ENCODE measurements around the gene PTMA. TPM values are rescaled to one million over a fixed set of nuclear protein-coding genes. Genes with fewer than 3 reads are reported as not detected.
A peak's percentile ranks its signal among the peaks of the same experiment; 100 is the strongest.

The PTMA gene
- polyA plus RNA-seq, 3 donors = 1,062 to 1,127 (median 1,072) TPM

- Histone ChIP-seq H3K36me3 (replicated peaks in 1 of 2; ENCODE audit: control insufficient read depth in 1 of 2, insufficient read depth in 2 of 2, low read length in 2 of 2) (no peaks in the 10 kb centered on the region), H4K20me1 (ENCODE audit: insufficient read depth, low read length) (no peaks in the 10 kb centered on the region), H3K27ac (ENCODE audit: low read depth in 1 of 2, low read length in 2 of 2) (no peak overlapping the region), H3K9ac (ENCODE audit: insufficient read depth, low read length, poor library complexity, severe bottlenecking) (no peak overlapping the region), H3K4me2 (replicated peaks; ENCODE audit: extremely low read depth, low read length, poor library complexity, severe bottlenecking) (no peak overlapping the region), H3K27me3 (ENCODE audit: control insufficient read depth in 2 of 2, insufficient read depth in 2 of 2, low read length in 2 of 2) (no peaks in the 10 kb centered on the region), H3K9me3 (replicated peaks in 1 of 2; ENCODE audit: control insufficient read depth in 1 of 2, insufficient read depth in 1 of 2, low read length in 2 of 2) (no peaks in the 10 kb centered on the region), H3K4me3 (replicated peaks in 1 of 3; ENCODE audit: low read depth in 2 of 3, low read length in 3 of 3) (no peak overlapping the region), H2AFZ (ENCODE audit: insufficient read depth, low read depth, low read length, poor library complexity, severe bottlenecking) (no peak overlapping the region), H3K79me2 (ENCODE audit: insufficient read depth, low read length) (no peaks in the 10 kb centered on the region), H3K4me1 (ENCODE audit: control insufficient read depth in 1 of 2, insufficient read depth in 2 of 2, low read length in 2 of 2) (peaks cover 8 to 9% of the 10 kb centered on the region in 2 donors)
- 67% methylated on average over 2 of the region's 2 CpGs for WGBS (ENCODE audit: insufficient coverage)
- peaks cover 11% of the 10 kb centered on the region for H3K4me1 Mint-ChIP-seq
- no peak for TF ChIP-seq CTCF (IDR thresholded peaks at IDR 0.05)
- H3K27ac Mint-ChIP-seq = no peak overlapping the region
- H3K27me3 Mint-ChIP-seq (ENCODE audit: low read depth in 3 of 3) = peaks cover 0 to 2% (median 0%) of the 10 kb centered on the region in 3 donors
- no peaks in the 10 kb centered on the region for H3K36me3 Mint-ChIP-seq
- DNase-seq = no peak
- no peaks in the 10 kb centered on the region for H3K9me3 Mint-ChIP-seq
- intact Hi-C loops (cut with micrococcal nuclease) = no loop called here
- H3K4me3 Mint-ChIP-seq = no peak overlapping the region
Observed at GRCh38 chr2:231696004-231696367, 12.3 kb upstream of the PTMA start.

DNA sequence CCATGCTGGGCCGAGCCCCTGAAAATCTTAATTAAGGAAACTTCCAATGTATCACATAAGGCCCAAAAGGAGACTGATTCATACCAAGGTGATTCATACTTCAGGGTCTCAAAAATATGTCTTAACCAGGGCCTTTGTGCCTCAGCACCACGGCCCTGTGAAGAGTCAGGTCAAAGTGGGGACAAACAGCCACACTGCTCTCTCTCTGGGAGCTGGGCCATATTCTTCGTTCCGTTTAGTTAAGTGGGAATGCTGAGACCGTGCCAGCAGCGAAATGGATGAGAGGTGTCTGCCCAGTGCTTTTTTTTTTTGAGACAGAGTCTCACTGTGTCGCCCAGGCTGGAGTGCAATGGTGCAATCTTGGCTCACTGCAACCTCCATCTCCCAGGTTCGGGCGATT is 9.3 kb upstream of the PTMA start:
- no peaks in the 10 kb centered on the region for H3K36me3 ChIP-seq (replicated peaks in 1 of 2; ENCODE audit: control insufficient read depth in 1 of 2, insufficient read depth in 2 of 2, low read length in 2 of 2)
- no peak for TF ChIP-seq CTCF (IDR thresholded peaks at IDR 0.05)
- no peak overlapping the region for H3K4me2 ChIP-seq (replicated peaks; ENCODE audit: extremely low read depth, low read length, poor library complexity, severe bottlenecking)
- H4K20me1 ChIP-seq (ENCODE audit: insufficient read depth, low read length) = no peaks in the 10 kb centered on the region
- no peak overlapping the region for H2AFZ ChIP-seq (ENCODE audit: insufficient read depth, low read depth, low read length, poor library complexity, severe bottlenecking)
- H3K9me3 Mint-ChIP-seq = no peaks in the 10 kb centered on the region
- 100% methylated on average over 5 of the region's 9 CpGs for WGBS (ENCODE audit: insufficient coverage)
- no peak overlapping the region for H3K4me3 ChIP-seq (replicated peaks in 1 of 3; ENCODE audit: low read depth in 2 of 3, low read length in 3 of 3)
- H3K36me3 Mint-ChIP-seq = peaks cover 0 to 2% of the 10 kb centered on the region in 2 donors
- H3K27me3 ChIP-seq (ENCODE audit: control insufficient read depth in 2 of 2, insufficient read depth in 2 of 2, low read length in 2 of 2) = no peaks in the 10 kb centered on the region
- no peaks in the 10 kb centered on the region for H3K27me3 Mint-ChIP-seq (ENCODE audit: low read depth in 3 of 3)
- peak overlapping the region in 1 of 7 donors; percentile 25 for H3K27ac Mint-ChIP-seq
- H3K4me3 Mint-ChIP-seq = no peak overlapping the region
- peaks cover 5% of the 10 kb centered on the region for H3K4me1 Mint-ChIP-seq
- H3K9ac ChIP-seq (ENCODE audit: insufficient read depth, low read length, poor library complexity, severe bottlenecking) = no peak overlapping the region
- no peaks in the 10 kb centered on the region for H3K4me1 ChIP-seq (ENCODE audit: control insufficient read depth in 1 of 2, insufficient read depth in 2 of 2, low read length in 2 of 2)
- no peaks in the 10 kb centered on the region for H3K9me3 ChIP-seq (replicated peaks in 1 of 2; ENCODE audit: control insufficient read depth in 1 of 2, insufficient read depth in 1 of 2, low read length in 2 of 2)
- DNase-seq = no peak
- H3K27ac ChIP-seq (ENCODE audit: low read depth in 1 of 2, low read length in 2 of 2) = no peak overlapping the region
- intact Hi-C loops (cut with micrococcal nuclease) = no loop called here
- no peaks in the 10 kb centered on the region for H3K79me2 ChIP-seq (ENCODE audit: insufficient read depth, low read length)

All from CD14-positive monocyte (primary cell).